KOPT-K1 (cell line): ENCODE data around the gene TBC1D10B.
"Not testable (repeated sequence)": the region's sequence is repeated elsewhere in the genome, so short reads cannot be mapped to it uniquely, and the experiment has no call there.

Experiments
- H3K27ac ChIP-seq: fragments of 200-600 bp; sonication (generic); 2 replicates; pipeline ENCODE4 v1.5.1; 2016; ENCODE audit warnings: antibody characterized with exemption, mild to moderate bottlenecking, low read depth, low read length; ENCODE audit not compliant: poor library complexity, severe bottlenecking
- H3K36me3 ChIP-seq: fragments of 200-600 bp; sonication (generic); 2 replicates; pipeline ENCODE4 v1.5.1; 2017; ENCODE audit warnings: antibody characterized with exemption, mild to moderate bottlenecking, low read length, moderate library complexity; ENCODE audit not compliant: insufficient read depth
- H3K9me3 ChIP-seq: fragments of 200-600 bp; sonication (generic); 2 replicates; pipeline ENCODE4 v1.5.1; 2017; ENCODE audit warnings: antibody characterized with exemption, low read length, mild to moderate bottlenecking; ENCODE audit not compliant: insufficient read depth, poor library complexity, severe bottlenecking

TBC1D10B gene

DNA sequence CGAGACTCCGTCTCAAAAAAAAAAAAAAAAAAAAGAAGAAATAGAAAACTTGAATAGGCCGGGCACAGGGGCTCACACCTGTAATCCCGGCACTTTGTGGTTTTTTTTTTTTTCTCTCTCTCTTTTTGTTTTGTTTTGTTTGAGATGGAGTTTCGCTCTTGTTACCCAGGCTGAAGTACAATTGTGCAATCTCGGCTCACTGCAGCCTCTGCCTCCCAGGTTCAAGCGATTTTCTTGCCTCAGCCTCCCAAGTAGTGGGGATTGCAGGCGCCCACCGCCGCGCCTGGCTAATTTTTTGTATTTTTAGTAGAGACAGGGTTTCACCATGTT, 26.8 kb downstream of the TBC1D10B start:
- not testable (repeated sequence) for H3K27ac ChIP-seq, H3K9me3 ChIP-seq, H3K36me3 ChIP-seq

DNA sequence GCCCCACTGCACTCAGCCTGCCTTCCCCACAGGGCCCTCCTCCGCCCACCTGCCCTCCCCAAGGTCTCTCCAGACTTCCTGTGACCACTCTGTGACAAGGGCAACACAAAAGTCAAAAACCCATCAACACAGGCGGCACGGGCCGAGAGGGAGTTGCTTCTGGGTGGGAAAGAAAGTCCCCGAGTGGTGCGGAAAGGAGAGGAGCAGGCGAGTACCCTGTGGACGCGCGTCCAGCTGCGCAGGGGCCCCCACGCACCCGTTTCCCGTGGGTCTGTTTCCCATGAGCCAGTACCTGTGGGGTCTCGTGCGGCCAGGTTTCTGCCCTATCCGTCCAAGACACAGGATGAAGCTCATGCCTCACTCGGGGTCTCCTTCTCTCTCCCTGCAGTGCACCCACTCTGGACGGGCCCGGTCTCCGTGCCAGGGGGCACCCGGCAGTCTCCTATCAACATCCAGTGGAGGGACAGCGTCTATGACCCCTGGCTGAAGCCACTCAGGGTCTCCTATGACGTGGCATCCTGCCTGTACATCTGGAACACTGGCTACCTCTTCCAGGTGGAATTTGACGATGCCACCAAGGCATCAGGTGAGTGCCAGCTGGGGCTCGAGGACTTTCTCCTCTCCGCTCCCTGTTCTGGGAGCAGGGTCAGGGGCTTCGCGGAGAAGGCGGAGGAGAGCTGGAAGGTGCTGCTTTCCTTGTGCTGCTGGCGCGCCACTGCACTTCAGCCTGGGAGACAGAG, 27.4 kb downstream of the TBC1D10B start:
- Histone ChIP-seq H3K36me3 (no peaks in the 10 kb centered on the region; the same call in 1 of the 2 replicates), H3K27ac (peak overlapping the region; percentile 29), H3K9me3 (no peaks in the 10 kb centered on the region)

DNA sequence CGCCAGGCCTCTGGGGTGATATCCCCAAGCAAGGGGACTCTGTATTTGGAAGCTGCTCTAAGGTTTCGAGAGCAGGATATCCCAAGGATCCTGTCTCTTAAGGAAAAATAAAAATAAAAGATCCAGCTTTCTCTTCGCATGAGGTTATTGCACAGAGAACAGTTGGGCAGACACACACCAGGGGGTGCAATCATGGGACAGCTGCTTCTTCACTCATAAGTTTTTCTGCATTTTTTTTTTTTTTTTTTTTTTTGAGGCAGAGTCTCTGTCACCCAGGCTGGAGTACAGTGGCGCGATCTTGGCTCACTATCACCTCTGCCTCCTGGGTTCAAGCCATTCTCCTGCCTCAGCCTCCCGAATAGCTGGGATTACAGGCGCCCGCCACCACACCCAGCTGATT, 28.3 kb downstream of the TBC1D10B start:
- peak overlapping the region; percentile 29 for H3K27ac ChIP-seq
- not testable (repeated sequence) for H3K36me3 ChIP-seq

DNA sequence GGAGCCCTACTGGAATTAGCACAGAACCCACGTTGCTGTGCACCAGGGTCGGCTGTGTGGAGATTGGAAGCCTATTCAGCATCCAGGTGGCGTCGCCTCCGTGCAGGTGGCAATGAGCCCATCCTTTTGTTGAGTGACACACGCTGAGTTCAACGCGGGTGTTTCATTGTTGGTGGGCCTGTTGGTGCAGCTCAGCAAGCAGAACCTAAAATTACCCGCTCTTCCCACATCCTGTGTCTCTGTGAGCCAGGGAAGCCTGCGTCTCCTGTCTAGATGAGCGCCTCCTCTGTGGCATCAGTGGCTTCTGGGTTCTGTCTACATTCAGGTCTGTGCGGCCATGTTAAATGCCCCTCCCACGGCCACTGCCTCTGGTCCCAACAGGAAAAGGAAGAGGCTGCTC, 29.7 kb downstream of the TBC1D10B start:
- Histone ChIP-seq H3K27ac (peak overlapping the region; percentile 24), H3K36me3 (no peaks in the 10 kb centered on the region), H3K9me3 (no peaks in the 10 kb centered on the region)

More for the DNA sequence above, 28.3 kb downstream of the TBC1D10B start:
- not testable (repeated sequence) for H3K9me3 ChIP-seq

DNA sequence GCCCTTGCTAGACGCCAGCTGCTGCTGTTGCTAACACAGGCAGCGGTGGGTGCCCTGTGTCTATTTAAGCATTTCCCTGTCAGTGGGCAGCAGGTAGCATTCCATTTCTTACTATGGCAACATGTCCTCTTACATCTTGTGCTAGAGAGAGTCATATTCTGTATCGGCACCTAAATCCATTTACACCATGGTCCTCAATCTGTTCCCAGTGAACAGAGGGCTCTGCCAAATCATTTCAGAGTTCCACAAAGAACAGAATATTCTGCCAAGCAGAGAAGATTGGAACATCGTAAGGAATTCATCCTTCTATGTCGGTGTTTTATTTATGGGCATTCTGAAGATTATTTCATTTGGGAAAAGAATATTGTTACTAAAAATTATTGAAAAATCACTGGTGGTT, 31.6 kb downstream of the TBC1D10B start:
- not testable (repeated sequence) for H3K27ac ChIP-seq, H3K9me3 ChIP-seq, H3K36me3 ChIP-seq

DNA sequence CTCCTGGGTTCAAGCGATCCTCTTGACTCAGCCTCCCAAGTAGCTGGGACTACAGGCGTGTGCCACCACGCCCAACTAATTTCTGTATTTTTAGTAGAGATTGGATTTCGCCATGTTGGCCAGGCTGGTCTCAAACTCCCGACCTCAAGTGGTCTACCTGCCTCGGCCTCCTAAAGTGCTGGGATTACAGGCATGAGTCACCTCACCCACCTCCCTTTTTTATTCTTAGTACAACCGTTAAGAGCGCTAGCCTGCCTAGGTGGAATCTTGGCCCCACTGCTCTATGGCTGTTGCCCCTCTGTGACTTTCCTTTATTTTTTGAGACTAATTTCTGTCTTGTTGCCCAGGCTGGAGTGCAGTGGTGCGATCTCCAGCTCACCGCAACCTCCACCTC, 32.3 kb downstream of the TBC1D10B start:
- not testable (repeated sequence) for H3K36me3 ChIP-seq, H3K9me3 ChIP-seq, H3K27ac ChIP-seq

DNA sequence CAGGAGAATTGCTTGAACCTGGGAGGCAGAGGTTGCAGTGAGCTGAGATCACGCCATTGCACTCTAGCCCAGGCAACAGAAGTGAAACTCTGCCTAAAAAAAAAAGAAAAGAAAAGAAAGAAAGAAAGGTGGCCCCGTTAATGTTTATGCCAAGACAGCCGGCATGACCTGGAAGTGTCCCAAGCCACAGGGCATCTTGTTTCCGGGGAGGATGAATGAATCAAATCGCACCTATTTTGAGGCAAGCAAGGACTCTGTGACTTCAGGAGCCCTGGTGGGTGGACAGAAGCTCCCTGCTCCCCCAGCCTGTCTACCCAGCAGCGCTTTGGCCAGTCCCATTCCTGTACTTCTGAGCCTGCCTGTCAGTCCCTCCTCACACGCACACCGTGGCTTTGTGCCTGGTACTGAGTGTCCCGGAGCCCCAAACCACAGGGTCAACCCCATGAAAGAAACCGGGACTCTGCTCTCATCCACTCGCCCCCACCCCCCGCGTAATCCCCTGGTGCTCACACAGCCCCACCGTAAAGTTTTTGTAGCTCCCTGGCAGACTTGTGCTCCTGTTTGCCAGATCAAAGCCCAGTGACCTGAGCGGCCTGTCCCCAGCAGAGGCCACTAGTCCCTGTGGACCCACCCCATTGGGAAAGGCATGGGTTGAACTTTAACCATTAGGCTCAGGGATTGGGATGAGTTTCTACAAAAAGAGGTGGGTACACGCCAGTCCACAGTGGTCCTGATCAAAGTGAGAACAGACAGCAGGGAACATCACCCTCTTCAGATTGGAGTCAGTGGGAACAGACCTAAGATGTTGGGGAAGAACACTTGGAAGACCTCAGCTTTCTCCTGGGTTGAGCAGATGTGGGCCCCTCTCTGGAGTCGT, 34.5 kb downstream of the TBC1D10B start:
- H3K9me3 ChIP-seq: no peaks in the 10 kb centered on the region
- peak overlapping the region; percentile 73 for H3K27ac ChIP-seq
- H3K36me3 ChIP-seq: no peaks in the 10 kb centered on the region

DNA sequence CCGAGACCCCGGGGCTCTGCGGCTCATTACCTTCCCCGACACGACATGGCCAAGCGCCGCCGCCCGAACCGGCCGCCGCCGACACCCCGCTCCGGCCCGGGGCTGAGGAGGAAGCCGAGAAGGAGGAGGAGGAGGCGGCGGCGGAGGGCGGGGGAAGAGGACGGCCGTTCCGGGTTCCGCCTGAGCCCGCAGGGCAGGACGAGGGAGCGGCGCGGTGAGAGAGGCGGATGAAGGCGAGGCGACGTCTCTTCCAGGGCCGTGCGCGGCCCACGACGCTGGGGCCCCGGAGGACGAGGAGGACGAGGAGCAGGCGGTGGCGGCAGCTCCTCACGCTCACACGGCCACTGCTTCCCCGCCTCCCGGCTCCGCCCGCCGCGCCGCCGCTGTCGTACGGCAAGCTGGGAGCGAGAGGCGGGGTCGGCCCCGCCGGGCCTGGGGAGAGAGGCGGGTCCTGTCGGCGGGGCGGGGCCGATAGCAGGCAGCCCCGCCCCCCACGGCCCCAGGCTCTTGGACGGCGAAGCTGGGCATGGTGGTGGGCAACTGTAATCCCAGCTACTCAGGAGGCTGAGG, 35.2 kb downstream of the TBC1D10B start:
- H3K9me3 ChIP-seq, H3K36me3 ChIP-seq: not testable (repeated sequence)
- peak overlapping the region; percentile 73 for H3K27ac ChIP-seq

DNA sequence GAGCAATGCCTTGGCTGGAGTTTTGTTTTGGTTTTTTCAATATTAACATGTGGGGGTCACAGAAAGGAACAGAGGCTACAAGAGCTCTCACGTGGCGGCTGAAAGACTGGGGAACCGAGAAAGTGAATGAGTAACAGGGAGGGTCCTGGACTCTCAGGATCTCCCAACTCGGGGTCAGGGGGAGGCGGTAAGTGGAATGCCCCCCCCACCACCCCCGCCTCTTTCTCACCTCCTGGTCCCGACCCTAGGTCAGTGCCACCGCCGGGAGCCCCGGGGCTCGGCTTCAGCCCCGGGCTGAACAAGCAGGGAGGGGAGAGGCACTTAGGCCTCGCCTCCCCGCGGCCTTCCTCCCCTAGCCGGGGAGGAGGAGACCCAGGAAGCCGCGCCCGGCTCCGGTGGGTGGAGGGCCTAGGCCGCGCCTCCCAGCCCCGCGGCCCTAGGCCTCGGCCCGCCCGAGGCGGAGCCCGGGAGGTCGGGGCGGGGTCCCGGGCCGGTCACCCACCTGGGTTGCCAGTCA, 35.8 kb downstream of the TBC1D10B start:
- H3K9me3 ChIP-seq, H3K36me3 ChIP-seq: not testable (repeated sequence)
- peak overlapping the region; percentile 73 for H3K27ac ChIP-seq

DNA sequence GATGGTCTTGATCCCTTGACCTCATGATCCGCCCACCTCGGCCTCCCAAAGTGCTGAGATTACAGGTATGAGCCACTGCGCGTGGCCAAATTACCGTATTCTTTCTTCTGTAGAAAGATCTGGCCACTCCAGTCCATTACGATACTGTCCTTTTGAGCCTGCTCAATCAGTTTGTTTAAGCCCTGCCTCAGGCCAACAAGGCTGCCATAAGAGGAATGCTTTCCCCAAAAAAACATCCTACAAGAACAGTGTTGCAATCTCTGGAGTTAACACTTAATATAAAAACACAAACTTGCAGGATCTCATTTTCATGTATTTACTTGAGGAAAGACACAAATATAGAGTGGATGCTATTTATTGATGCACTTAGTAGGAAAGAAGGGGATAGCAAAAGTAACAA, 46.1 kb downstream of the TBC1D10B start:
- not testable (repeated sequence) for H3K27ac ChIP-seq, H3K36me3 ChIP-seq, H3K9me3 ChIP-seq

DNA sequence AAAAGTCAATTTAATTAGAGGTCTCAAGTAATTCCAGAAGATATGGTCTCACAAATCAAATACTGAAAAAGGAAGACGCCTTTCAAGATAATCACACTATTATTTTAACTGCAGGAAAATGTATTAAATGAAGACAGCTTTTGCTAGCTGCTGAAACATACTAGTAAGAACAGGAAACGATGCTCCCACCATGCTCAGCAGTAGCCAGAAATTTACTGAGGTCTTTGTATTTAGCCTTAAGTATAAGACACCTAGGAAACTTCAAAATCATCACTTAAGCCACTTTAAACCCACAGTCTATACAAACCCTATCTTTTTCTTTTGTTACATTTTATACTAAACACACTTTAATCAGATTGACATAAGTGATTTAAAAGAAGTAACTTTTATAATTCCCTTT, 51.6 kb downstream of the TBC1D10B start:
- H3K36me3 ChIP-seq, H3K27ac ChIP-seq: not testable (repeated sequence)

DNA sequence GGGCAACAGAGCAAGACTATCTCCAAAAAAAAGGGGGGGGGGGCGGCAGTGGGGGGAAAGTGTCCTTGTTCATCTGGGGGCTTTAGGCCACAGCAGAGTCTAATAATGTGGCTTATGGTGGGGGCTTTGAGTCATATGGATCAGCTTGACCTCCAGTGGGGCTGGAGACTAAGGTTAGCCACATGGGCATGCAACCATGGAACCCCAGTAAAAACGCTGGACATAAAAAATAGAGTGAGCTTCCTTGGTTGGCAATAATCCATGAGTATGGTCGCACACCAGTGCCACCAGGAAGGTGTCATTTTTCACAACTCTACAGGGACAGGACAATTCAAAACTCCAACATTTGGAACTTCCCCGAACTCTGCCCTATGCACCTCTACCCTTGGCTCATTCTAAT, 59.4 kb downstream of the TBC1D10B start:
- not testable (repeated sequence) for H3K27ac ChIP-seq

More for the DNA sequence above, 51.6 kb downstream of the TBC1D10B start:
- H3K9me3 ChIP-seq: not testable (repeated sequence)

DNA sequence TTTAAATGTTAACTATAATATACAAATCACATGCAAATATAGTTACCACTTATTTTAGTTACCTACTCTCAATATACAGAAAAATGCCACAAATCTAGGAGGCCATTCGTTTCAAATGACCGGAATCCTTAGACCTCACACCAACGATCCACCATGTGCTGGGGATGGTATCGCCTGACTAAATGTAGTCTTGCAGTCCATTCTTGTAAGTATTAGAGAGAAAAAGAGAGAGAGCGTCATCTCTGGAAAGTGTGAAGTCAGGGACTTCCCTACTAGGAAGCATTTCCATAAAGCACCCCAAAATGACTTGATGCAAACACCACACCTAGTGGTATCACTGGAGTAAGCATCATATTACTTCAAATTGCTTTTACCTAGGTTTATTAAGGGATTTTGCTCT, 61.0 kb downstream of the TBC1D10B start:
- not testable (repeated sequence) for H3K27ac ChIP-seq, H3K9me3 ChIP-seq, H3K36me3 ChIP-seq

More for the DNA sequence above, 59.4 kb downstream of the TBC1D10B start:
- not testable (repeated sequence) for H3K9me3 ChIP-seq, H3K36me3 ChIP-seq
